Bronchial epithelial cell (primary cell): ENCODE results near the gene PIAS2. TPM values are rescaled to one million over a fixed set of nuclear protein-coding genes. Genes with fewer than 3 reads are reported as not detected.

Experiments used
- DNase-seq: peaks from one replicate; pipeline ENCODE4 v3.0.0-alpha.2; 2010; ENCODE audit warnings: low read depth
- FAIRE-seq: peaks from 2 replicates; lab custom pipeline; 2011; peaks lifted over from hg19 to GRCh38; lab: Jason Lieb, UNC
- H3K27me3 ChIP-seq: 2 replicates; pipeline ENCODE4 v1.5.1; 2011; ENCODE audit warnings: low read length; ENCODE audit not compliant: control insufficient read depth, insufficient read depth
- H3K36me3 ChIP-seq: 2 replicates; pipeline ENCODE4 v1.5.1; 2011; ENCODE audit warnings: low read length; ENCODE audit not compliant: control insufficient read depth, insufficient read depth
- H3K4me3 ChIP-seq: 2 replicates; pipeline ENCODE4 v1.5.1; 2011; ENCODE audit warnings: mild to moderate bottlenecking, low read depth, low read length, control low read depth
- total RNA-seq: library from RNA; depleted of rRNA; stranded (reverse); fragments of >200 nt; gene quantifications from 2 replicates; pipeline ENCODE4 v1.2.1, GENCODE V29; 2014
- TF ChIP-seq, protein P1 (sequence below): IDR thresholded peaks from 2 replicates; pipeline ENCODE4 v1.5.1; 2011; ENCODE audit warnings: mild to moderate bottlenecking, moderate library complexity, low read length, control low read depth, inconsistent platforms; ENCODE audit not compliant: insufficient read depth, severe bottlenecking

PIAS2 gene
- total RNA-seq, 1 donor from 2014 or later: 12.9 TPM

DNA sequence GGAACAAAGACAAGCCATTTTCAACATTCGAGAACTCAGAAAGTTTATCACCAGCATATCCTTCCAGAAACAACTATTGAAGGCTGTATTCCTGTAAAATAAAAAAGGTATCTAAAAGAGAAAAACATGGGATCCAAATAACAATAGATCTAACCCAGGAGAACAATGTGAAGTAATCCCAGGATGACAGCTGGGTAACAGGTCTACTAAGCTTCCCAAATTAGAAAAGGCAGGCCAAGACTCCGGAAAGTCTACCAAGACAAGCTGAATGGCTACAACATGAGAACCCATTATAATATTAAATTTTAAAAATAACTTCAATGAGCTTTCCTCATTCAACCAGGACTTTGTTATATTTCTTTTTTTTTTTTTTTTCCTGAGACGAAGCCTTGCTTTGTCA is 6.5 kb downstream of the PIAS2 start:
- H3K4me3 ChIP-seq: no peak overlapping the region
- TF ChIP-seq, protein P1, sequence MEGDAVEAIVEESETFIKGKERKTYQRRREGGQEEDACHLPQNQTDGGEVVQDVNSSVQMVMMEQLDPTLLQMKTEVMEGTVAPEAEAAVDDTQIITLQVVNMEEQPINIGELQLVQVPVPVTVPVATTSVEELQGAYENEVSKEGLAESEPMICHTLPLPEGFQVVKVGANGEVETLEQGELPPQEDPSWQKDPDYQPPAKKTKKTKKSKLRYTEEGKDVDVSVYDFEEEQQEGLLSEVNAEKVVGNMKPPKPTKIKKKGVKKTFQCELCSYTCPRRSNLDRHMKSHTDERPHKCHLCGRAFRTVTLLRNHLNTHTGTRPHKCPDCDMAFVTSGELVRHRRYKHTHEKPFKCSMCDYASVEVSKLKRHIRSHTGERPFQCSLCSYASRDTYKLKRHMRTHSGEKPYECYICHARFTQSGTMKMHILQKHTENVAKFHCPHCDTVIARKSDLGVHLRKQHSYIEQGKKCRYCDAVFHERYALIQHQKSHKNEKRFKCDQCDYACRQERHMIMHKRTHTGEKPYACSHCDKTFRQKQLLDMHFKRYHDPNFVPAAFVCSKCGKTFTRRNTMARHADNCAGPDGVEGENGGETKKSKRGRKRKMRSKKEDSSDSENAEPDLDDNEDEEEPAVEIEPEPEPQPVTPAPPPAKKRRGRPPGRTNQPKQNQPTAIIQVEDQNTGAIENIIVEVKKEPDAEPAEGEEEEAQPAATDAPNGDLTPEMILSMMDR: no peak
- H3K36me3 ChIP-seq: no peaks in the 10 kb centered on the region
- no peak for FAIRE-seq
- H3K27me3 ChIP-seq: no peaks in the 10 kb centered on the region
- DNase-seq: no peak

DNA sequence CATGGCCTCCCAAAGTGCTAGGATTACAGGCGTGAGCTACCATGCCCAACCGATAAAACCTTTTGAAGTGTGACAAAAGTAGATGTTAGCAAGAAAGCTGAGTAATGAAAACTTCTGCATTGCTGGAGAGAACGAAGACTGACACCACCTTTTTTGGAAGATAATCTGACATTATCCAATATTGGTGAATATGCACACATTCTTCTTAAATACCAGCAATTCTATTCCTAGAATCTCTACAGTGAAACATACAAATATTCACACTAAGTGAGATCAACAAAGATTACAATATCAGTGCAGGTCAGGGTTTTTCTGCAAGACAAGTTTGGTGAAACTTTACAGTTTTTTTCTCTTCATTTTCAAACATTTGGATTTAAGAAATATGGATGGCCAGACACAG is 7.8 kb downstream of the PIAS2 start:
- H3K4me3 ChIP-seq: no peak overlapping the region

DNA sequence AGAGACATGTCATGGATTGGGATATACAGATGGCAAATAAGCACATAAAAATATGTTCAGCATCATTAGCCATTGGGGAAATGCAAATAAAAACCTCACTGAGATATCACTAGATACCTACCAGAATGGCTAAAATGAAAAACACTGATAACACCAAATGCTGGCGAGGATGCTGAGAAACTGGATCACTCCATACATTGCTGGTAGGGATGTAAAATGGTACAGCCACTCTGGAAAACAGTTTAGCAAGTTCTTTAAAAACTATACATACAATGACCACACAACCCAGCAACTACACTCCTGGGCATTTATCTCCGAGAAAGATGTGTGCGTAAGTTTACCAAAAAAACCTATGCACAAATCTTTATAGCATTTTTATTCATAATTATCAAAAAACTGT is 13.9 kb downstream of the PIAS2 start:
- Histone ChIP-seq H3K36me3 (no peaks in the 10 kb centered on the region), H3K4me3 (no peak overlapping the region), H3K27me3 (no peaks in the 10 kb centered on the region)
- FAIRE-seq: no peak
- DNase-seq: no peak
- TF ChIP-seq, protein P1: no peak

More for the DNA sequence above, 7.8 kb downstream of the PIAS2 start:
- DNase-seq: no peak
- TF ChIP-seq, protein P1: no peak
- H3K27me3 ChIP-seq: no peaks in the 10 kb centered on the region
- FAIRE-seq: no peak
- H3K36me3 ChIP-seq: no peaks in the 10 kb centered on the region

DNA sequence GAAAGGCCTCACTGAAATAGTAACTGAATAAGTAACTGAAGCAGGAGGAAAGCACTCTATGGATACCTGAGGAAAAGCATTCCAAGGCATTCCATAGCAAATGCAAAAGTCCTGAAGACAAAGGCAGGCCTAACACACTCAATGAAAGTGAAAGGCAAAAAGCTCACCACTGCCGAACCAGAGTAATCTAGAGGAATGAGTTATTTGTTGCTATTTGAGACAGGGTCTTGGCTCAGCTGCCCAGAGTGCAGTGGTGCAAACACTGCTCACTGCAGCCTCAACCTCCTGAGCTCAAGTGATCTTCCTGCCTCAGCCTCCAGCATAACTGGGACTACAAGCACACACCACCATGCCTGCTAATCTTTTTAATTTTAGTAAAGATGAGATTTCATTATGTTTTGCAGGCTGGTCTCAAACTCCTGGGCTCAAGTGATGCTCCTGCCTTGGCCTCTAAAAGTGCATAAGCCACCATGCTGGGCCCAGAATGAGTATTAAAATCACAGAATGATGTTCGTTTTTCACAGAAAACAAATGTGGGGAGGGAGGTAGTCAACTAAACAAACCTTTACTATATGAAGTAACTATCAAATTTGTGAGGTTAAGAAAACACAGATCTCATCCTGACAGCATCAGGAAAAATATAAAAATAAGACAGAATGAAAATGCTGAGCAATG is 17.9 kb downstream of the PIAS2 start:
- TF ChIP-seq, protein P1: no peak
- FAIRE-seq (no peak), DNase-seq (no peak)
- Histone ChIP-seq H3K4me3 (no peak overlapping the region), H3K27me3 (no peaks in the 10 kb centered on the region), H3K36me3 (no peaks in the 10 kb centered on the region)

DNA sequence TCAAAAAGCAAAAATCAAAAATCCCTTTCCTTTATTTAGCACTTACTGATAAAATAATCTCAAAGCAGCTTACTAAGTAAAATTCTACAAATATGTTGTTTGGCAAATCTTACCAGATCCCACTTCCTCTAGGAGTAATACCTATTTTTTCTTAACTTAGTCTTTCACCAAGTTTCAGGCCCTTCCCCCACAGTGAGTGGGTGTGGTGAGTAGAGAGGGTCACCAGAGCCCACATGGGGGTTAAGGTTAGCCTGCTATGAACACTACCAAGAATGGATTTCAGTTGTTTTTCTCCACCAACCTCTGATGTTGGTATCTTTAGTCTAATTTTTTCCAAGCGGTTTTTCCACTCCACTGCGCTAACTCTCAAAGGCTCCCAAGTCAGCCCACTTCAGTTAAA is 23.2 kb downstream of the PIAS2 start:
- Histone ChIP-seq H3K4me3 (no peak overlapping the region), H3K36me3 (peaks cover 2% of the 10 kb centered on the region), H3K27me3 (no peaks in the 10 kb centered on the region)
- TF ChIP-seq, protein P1: no peak
- no peak for FAIRE-seq
- DNase-seq: no peak

DNA sequence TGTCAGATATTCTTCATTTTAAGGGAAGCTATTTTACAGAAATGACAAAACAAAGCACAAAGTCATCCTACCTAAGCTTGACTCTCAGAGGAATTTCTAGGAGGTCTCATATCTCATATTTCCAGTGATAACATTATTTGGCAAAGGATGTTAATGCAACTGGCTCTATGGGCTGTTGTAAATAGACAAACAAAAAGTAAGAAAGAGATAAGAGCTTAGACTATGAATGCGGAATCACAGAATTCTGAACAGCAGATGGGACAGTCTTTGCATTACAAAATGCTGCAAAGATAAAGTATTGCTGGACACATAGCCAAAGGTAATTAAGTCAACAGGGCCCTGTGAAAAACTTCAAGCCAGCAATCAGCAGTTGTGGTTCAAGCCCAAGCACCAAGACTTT is 23.9 kb downstream of the PIAS2 start:
- H3K4me3 ChIP-seq: no peak overlapping the region
- DNase-seq (no peak), FAIRE-seq (no peak)
- H3K27me3 ChIP-seq: no peaks in the 10 kb centered on the region
- peaks cover 3% of the 10 kb centered on the region for H3K36me3 ChIP-seq
- TF ChIP-seq, protein P1: no peak
